NCI-H1417 treated with DMSO at 0.1 percent for 48 hours (cell line): ENCODE results near the gene WDR6.

Source experiments
- DNase-seq: peaks from one replicate; lab custom pipeline; 2025; lab: John Stamatoyannopoulos, UW

Gene WDR6

GRCh38 chr3:49013738-49014660, 6.8 kb downstream of the WDR6 start:
- no peak for DNase-seq

- DNase-seq: no peak
Observed at GRCh38 chr3:49015072-49015471, 7.9 kb downstream of the WDR6 start.

GRCh38 chr3:49015765-49016164, 8.6 kb downstream of the WDR6 start:
- DNase-seq: no peak

- no peak for DNase-seq
Observed at GRCh38 chr3:49016414-49017228, 9.4 kb downstream of the WDR6 start.

GRCh38 chr3:49017229-49017970, 10.2 kb downstream of the WDR6 start:
- DNase-seq: no peak

GRCh38 chr3:49017971-49018706, 10.9 kb downstream of the WDR6 start, which contains the start of gene DALRD3:
Gene DALRD3, minus strand, starts transcription at chr3:49018580. Its CDS starts 16 bp downstream, at chr3:49018564.
- DNase-seq: no peak

- no peak for DNase-seq
Observed at GRCh38 chr3:49018707-49019006, 11.5 kb downstream of the WDR6 start.

GRCh38 chr3:49019941-49020329, 12.7 kb downstream of the WDR6 start:
- DNase-seq: no peak

- DNase-seq: no peak
Observed at GRCh38 chr3:49020330-49021212, 13.4 kb downstream of the WDR6 start.

- DNase-seq: peak; percentile 90
Observed at GRCh38 chr3:49021213-49021812, 14.1 kb downstream of the WDR6 start.

GRCh38 chr3:49021813-49022687, 14.9 kb downstream of the WDR6 start, which contains the start of gene NDUFAF3:
Gene NDUFAF3, plus strand, starts transcription at chr3:49022121. Its CDS starts 24 bp downstream, at chr3:49022145.
- DNase-seq: peak; percentile 73

- DNase-seq: no peak
Observed at GRCh38 chr3:49022688-49023171, 15.5 kb downstream of the WDR6 start.

GRCh38 chr3:49023775-49024174, 16.6 kb downstream of the WDR6 start:
- no peak for DNase-seq

GRCh38 chr3:49024449-49024848, 17.3 kb downstream of the WDR6 start:
- no peak for DNase-seq

- no peak for DNase-seq
Observed at GRCh38 chr3:49025005-49025792, 18.0 kb downstream of the WDR6 start.

GRCh38 chr3:49025793-49026520, 18.8 kb downstream of the WDR6 start:
- DNase-seq: no peak

- DNase-seq: no peak
Observed at GRCh38 chr3:49026536-49026935, 19.3 kb downstream of the WDR6 start.
